HG03558 (cell line): ENCODE results near the gene ERG28.
"Not testable (repeated sequence)": the region's sequence is repeated elsewhere in the genome, so short reads cannot be mapped to it uniquely, and the experiment has no call there.

ENCODE experiments used
- ATAC-seq: cut with Tn5 transposase; IDR thresholded peaks from one replicate; pipeline ENCODE4 v1.9.1; 2021; ENCODE audit warnings: moderate number of reproducible peaks; ENCODE audit not compliant: unreplicated experiment; ENCODE audit errors: extremely low read depth

The ERG28 gene

GRCh38 chr14:75628816-75629215 lies 31.9 kb downstream of the ERG28 start:
- no peak for ATAC-seq

GRCh38 chr14:75627406-75627805 lies 33.3 kb downstream of the ERG28 start:
- no peak for ATAC-seq

- ATAC-seq, result no peak
Measured at GRCh38 chr14:75626863-75627262, 33.8 kb downstream of the ERG28 start.

- no peak for ATAC-seq
Measured at GRCh38 chr14:75626396-75626795, 34.3 kb downstream of the ERG28 start.

- ATAC-seq, result no peak
Measured at GRCh38 chr14:75625034-75625433, 35.6 kb downstream of the ERG28 start.

GRCh38 chr14:75619548-75619947 lies 41.1 kb downstream of the ERG28 start:
- ATAC-seq, result no peak

- ATAC-seq, result no peak
Measured at GRCh38 chr14:75615200-75615599, 45.5 kb downstream of the ERG28 start.

- ATAC-seq, result no peak
Measured at GRCh38 chr14:75614179-75614578, 46.5 kb downstream of the ERG28 start.

- no peak for ATAC-seq
Measured at GRCh38 chr14:75612157-75612556, 48.5 kb downstream of the ERG28 start.

- ATAC-seq, result no peak
Measured at GRCh38 chr14:75610834-75611233, 49.8 kb downstream of the ERG28 start.

- no peak for ATAC-seq
Measured at GRCh38 chr14:75609606-75610475, 50.8 kb downstream of the ERG28 start.

- no peak for ATAC-seq
Measured at GRCh38 chr14:75609116-75609515, 51.6 kb downstream of the ERG28 start.

- ATAC-seq, result no peak
Measured at GRCh38 chr14:75607842-75608640, 52.6 kb downstream of the ERG28 start.

- ATAC-seq, result no peak
Measured at GRCh38 chr14:75607044-75607443, 53.6 kb downstream of the ERG28 start.

- no peak for ATAC-seq
Measured at GRCh38 chr14:75605916-75606315, 54.8 kb downstream of the ERG28 start.

GRCh38 chr14:75604979-75605851 lies 55.5 kb downstream of the ERG28 start:
- no peak for ATAC-seq

- ATAC-seq, result no peak
Measured at GRCh38 chr14:75602503-75602902, 58.2 kb downstream of the ERG28 start.

GRCh38 chr14:75601061-75601460 lies 59.6 kb downstream of the ERG28 start:
- ATAC-seq, result not testable (repeated sequence)

GRCh38 chr14:75600100-75600499 lies 60.6 kb downstream of the ERG28 start:
- not testable (repeated sequence) for ATAC-seq
